OCI-LY1 (cell line): ENCODE results near the gene HSD11B1L.

ENCODE experiments used
- CTCF ChIP-seq: fragments of 200-600 bp; sonication (generic), shearing (Covaris generic); IDR thresholded peaks from 2 replicates; pipeline ENCODE4 v1.5.1; 2017; ENCODE audit warnings: mild to moderate bottlenecking, antibody characterized with exemption, low read length, moderate library complexity, mixed read lengths
- EZH2 ChIP-seq: fragments of 200-600 bp; sonication (generic), shearing (Covaris generic); IDR thresholded peaks from 2 replicates; pipeline ENCODE4 v1.8.0; 2017; ENCODE audit warnings: borderline replicate concordance, mixed run types, mild to moderate bottlenecking, antibody characterized with exemption, low read length, moderate library complexity, mixed read lengths

DNA sequence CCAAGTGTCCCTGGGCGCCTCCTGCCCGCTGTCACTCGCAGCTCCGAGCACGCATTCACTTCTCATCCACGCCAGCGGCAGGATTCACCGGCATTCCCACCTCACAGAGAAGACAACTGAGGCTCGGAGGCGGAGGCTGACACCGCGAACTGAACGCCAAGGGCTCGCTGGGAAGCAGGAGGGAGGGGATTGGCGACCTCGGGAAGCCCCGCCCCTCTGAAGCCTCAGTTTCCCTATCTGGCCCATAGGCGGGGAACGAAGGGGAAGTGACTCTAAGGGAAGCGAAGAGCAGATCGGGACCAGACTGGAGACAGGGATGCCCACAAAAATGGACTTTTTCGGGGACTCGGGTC, 767 bp upstream of the HSD11B1L start:
- no peak for TF ChIP-seq CTCF
- no peak for TF ChIP-seq EZH2
